Endothelial cell (in vitro differentiated cells): ENCODE data around the gene GKN2. TPM values are rescaled to one million over a fixed set of nuclear protein-coding genes. Genes with fewer than 3 reads are reported as not detected.

Experiments
- DNase-seq: peaks from one replicate; pipeline ENCODE4 v3.0.0; 2021; ENCODE audit warnings: low spot score
- H3K27ac Mint-ChIP-seq: one replicate; pipeline ENCODE4 v1.8.0; 2021; ENCODE audit warnings: mixed read lengths, inconsistent platforms; ENCODE audit not compliant: unreplicated experiment
- H3K27me3 Mint-ChIP-seq: one replicate; pipeline ENCODE4 v1.8.0; 2021; ENCODE audit warnings: mild to moderate bottlenecking, moderate library complexity, mixed read lengths, inconsistent platforms; ENCODE audit not compliant: unreplicated experiment
- H3K36me3 Mint-ChIP-seq: one replicate; pipeline ENCODE4 v1.8.0; 2021; ENCODE audit warnings: mild to moderate bottlenecking, low read depth, mixed read lengths, inconsistent platforms; ENCODE audit not compliant: unreplicated experiment
- H3K4me1 Mint-ChIP-seq: one replicate; pipeline ENCODE4 v1.8.0; 2021; ENCODE audit warnings: mild to moderate bottlenecking, mixed read lengths, inconsistent platforms; ENCODE audit not compliant: unreplicated experiment
- H3K4me3 Mint-ChIP-seq: one replicate; pipeline ENCODE4 v1.8.0; 2021; ENCODE audit warnings: mild to moderate bottlenecking, mixed read lengths, inconsistent platforms; ENCODE audit not compliant: unreplicated experiment
- H3K9me3 Mint-ChIP-seq: one replicate; pipeline ENCODE4 v1.8.0; 2021; ENCODE audit warnings: mixed read lengths, inconsistent platforms; ENCODE audit not compliant: unreplicated experiment
- CTCF ChIP-seq: fragments of 200-600 bp; sonication (generic); IDR thresholded peaks from one replicate; pipeline ENCODE4 v1.5.0; 2021; ENCODE audit warnings: antibody characterized with exemption; ENCODE audit not compliant: unreplicated experiment
- total RNA-seq: library from RNA; stranded (reverse); fragmentation: NEBNext Ultra II Directional; extraction: Animal tissue kit (Norgen Biotek cat#: 25700); gene quantifications from one replicate; pipeline ENCODE4 v1.2.1, GENCODE V29; 2021; ENCODE audit not compliant: unreplicated experiment

The GKN2 gene
- total RNA-seq, 1 donor from 2014 or later = 0.36 TPM

GRCh38 chr2:68907920-68908253 is 44.8 kb downstream of the GKN2 start:
- no peaks in the 10 kb centered on the region for H3K9me3 Mint-ChIP-seq
- H3K4me3 Mint-ChIP-seq = no peak overlapping the region
- no peaks in the 10 kb centered on the region for H3K36me3 Mint-ChIP-seq
- no peaks in the 10 kb centered on the region for H3K27me3 Mint-ChIP-seq
- H3K4me1 Mint-ChIP-seq = peaks cover 6% of the 10 kb centered on the region
- no peak for DNase-seq
- no peak for TF ChIP-seq CTCF
- no peak overlapping the region for H3K27ac Mint-ChIP-seq

- no peaks in the 10 kb centered on the region for H3K27me3 Mint-ChIP-seq
- no peaks in the 10 kb centered on the region for H3K36me3 Mint-ChIP-seq
- no peaks in the 10 kb centered on the region for H3K9me3 Mint-ChIP-seq
- no peak for DNase-seq
- H3K4me3 Mint-ChIP-seq = no peak overlapping the region
- TF ChIP-seq CTCF = no peak
- H3K4me1 Mint-ChIP-seq = peaks cover 6% of the 10 kb centered on the region
- no peak overlapping the region for H3K27ac Mint-ChIP-seq
Observed at GRCh38 chr2:68907232-68907919, 45.3 kb downstream of the GKN2 start.

- Mint-ChIP-seq H3K4me1 (peaks cover 5% of the 10 kb centered on the region), H3K36me3 (no peaks in the 10 kb centered on the region)
- no peak for TF ChIP-seq CTCF
Observed at GRCh38 chr2:68906716-68907115, 46.0 kb downstream of the GKN2 start.

GRCh38 chr2:68905116-68905515 is 47.6 kb downstream of the GKN2 start:
- no peak overlapping the region for H3K27ac Mint-ChIP-seq
- DNase-seq = no peak
- TF ChIP-seq CTCF = no peak
- H3K9me3 Mint-ChIP-seq = no peaks in the 10 kb centered on the region
- H3K27me3 Mint-ChIP-seq = no peaks in the 10 kb centered on the region
- H3K4me1 Mint-ChIP-seq = no peaks in the 10 kb centered on the region
- no peaks in the 10 kb centered on the region for H3K36me3 Mint-ChIP-seq
- H3K4me3 Mint-ChIP-seq = no peak overlapping the region

More at GRCh38 chr2:68906716-68907115, 46.0 kb downstream of the GKN2 start:
- H3K9me3 Mint-ChIP-seq = no peaks in the 10 kb centered on the region
- DNase-seq = no peak
- H3K27me3 Mint-ChIP-seq = no peaks in the 10 kb centered on the region
- H3K27ac Mint-ChIP-seq = no peak overlapping the region
- H3K4me3 Mint-ChIP-seq = no peak overlapping the region

GRCh38 chr2:68901561-68901960 is 51.1 kb downstream of the GKN2 start:
- no peak for DNase-seq
- Mint-ChIP-seq H3K4me1 (peaks cover 2% of the 10 kb centered on the region), H3K36me3 (no peaks in the 10 kb centered on the region), H3K27ac (no peak overlapping the region), H3K9me3 (no peaks in the 10 kb centered on the region), H3K27me3 (peaks cover 1% of the 10 kb centered on the region), H3K4me3 (no peak overlapping the region)
- TF ChIP-seq CTCF = no peak
